HPDE6-E6E7 (cell line): ENCODE data around the gene ABCA2.
A peak's percentile ranks its signal among the peaks of the same experiment; 100 is the strongest.
"Not testable (repeated sequence)": the region's sequence is repeated elsewhere in the genome, so short reads cannot be mapped to it uniquely, and the experiment has no call there.

ENCODE experiments used
- DNase-seq: peaks from one replicate; pipeline ENCODE4 v3.0.0; 2011; ENCODE audit warnings: missing footprints; ENCODE audit errors: extremely low spot score

The ABCA2 gene

GRCh38 chr9:137015976-137016375 lies 12.1 kb downstream of the ABCA2 start:
- DNase-seq, result no peak

GRCh38 chr9:137015540-137015930 lies 12.5 kb downstream of the ABCA2 start:
- DNase-seq, result no peak

- no peak for DNase-seq
These were observed 13.1 kb downstream of the ABCA2 start for GRCh38 chr9:137014776-137015539.

- no peak for DNase-seq
These were observed 13.9 kb downstream of the ABCA2 start for GRCh38 chr9:137014166-137014565.

DNA sequence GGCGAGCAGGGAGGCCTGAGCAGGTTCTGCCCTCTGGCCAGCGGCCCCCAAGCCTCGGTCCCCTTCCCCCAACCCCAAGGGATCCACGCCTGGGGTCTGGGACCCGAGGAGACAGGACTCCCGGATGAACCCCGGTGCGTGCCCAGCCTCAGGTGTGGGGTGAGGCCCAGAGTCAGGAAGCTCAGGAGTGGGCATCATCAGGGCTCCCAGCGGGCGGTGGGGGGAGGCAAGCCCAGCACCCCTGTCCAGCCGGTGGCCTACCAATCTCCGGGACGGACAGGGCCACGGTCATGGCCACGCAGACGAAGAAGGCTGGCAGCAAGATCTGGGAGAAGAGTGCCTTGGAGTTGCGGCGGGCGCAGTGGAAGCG lies 14.5 kb downstream of the ABCA2 start:
- DNase-seq, result no peak

DNA sequence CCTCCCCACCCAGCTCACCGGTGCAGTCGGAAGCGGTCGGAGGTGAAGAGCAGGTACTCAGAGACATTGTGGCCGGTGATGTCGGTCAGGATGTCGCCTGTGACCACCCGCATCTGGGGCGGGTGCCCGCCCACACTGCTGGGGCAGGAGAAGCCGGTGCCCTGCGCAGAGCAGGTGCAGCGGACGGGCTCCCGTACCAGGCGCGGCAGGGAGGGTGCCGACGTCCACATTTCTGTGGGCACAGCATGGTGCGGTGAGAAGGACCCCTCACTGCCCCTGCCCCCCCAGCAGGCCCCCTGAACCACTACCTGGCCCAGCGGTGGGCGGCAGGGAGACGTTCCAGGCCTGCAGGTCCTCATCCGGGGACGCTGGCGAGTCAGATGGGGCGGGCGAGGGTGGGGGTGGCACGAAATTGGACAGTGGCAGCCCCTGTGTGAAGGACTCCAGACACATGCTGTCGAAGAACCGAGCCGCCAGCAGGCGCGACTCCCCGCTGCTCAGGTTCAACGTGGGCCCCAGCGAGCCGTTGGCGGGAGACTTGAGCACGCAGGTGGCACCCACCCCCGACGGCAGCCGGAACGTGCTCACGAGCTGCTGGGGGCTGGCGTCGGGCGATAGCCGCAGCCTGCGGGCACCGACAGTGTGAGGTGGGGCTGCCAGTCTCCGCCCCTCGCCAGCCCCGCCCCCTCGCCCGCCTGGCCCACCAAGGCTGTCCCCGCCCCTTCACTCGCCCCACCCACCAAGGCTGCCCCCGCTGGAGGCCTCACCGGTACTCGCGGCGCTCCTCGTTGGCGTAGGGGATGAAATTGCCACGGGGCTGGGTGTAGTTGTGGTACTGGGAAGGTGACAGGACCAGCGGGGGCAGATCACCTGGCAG lies 15.1 kb downstream of the ABCA2 start:
- DNase-seq, result no peak

DNA sequence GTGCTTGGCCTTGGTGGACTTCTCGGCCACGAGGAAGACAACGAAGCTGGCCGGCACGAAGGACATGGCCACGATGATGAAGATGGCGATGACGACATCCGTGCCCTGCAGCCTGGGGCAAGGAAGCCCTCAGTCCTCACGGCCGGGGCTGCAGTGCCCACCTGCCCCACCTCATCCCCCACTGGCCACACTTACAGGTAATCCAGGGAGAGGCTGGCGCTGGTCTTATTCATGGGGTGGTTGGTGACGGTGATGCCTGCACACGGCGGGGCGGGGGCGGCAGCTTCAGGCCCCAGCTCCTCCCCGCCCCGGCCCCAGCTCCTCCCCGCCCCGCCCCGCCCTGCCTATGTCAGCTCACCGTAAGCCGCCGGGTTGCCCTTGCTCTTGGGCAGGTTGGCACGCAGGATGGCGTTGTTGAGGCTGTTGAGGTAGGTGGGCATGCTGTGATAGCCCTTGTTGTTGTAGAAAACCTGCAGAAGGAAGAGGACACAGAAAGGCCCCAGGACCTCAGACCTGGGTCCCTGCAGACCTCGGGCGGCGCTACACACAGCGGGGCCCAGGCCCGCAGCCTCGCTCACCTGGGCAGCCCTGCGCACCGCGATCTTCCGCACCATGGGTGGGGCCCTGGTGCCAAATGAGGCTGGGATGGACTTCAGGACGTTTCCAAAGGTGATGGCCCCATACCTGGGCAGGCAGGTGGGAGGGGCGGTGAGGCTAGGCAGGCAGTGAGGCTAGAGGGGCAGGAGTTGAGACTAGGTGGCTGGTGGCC lies 15.9 kb downstream of the ABCA2 start:
- no peak for DNase-seq

DNA sequence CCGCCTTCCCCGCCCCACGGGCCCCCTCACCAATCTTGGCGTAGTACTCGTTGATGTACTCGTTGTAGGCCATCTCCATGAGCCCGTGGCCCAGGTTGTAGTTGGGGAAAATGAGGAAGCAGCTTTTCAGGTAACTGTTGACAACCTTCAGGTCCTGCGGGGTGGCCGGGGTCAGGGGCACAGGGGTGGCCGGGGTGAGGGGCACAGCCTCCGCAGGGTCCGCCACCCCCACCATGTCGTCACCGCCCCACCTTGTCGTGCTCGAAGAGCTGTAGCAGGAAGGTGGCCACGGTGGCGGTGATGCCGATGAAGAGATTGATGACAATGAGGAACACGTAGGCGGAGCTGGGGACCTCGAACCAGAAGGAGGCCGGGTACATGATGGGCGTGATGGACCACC lies 16.9 kb downstream of the ABCA2 start:
- no peak for DNase-seq

GRCh38 chr9:137009938-137010732 lies 17.9 kb downstream of the ABCA2 start:
- no peak for DNase-seq

- DNase-seq, result no peak
These were observed 18.8 kb downstream of the ABCA2 start for GRCh38 chr9:137009217-137009616.

GRCh38 chr9:137008312-137008711 lies 19.7 kb downstream of the ABCA2 start:
- DNase-seq, result no peak

DNA sequence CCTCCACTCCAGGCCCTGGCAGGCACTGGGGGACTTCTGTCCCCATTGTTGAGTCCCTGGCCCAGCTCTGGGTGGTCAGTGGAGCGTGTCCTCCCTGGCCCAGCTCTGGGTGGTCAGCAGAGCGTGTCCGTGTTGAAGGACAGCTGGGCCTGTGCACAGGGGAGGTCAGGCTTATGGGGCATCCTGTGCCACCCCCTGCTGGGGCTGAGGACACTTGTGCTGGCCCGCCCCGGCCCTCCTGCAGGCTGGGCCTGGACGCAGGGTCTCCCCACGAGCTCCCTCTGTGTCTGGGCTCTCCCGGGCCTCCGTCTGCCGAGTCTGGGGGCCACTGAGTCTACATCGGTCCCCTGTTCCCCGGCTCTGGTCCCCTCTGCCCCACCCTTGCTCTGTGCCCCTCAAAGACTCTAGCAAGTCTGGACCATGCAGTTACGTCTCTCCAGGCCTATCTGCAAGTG lies 20.2 kb downstream of the ABCA2 start:
- DNase-seq, result no peak

DNA sequence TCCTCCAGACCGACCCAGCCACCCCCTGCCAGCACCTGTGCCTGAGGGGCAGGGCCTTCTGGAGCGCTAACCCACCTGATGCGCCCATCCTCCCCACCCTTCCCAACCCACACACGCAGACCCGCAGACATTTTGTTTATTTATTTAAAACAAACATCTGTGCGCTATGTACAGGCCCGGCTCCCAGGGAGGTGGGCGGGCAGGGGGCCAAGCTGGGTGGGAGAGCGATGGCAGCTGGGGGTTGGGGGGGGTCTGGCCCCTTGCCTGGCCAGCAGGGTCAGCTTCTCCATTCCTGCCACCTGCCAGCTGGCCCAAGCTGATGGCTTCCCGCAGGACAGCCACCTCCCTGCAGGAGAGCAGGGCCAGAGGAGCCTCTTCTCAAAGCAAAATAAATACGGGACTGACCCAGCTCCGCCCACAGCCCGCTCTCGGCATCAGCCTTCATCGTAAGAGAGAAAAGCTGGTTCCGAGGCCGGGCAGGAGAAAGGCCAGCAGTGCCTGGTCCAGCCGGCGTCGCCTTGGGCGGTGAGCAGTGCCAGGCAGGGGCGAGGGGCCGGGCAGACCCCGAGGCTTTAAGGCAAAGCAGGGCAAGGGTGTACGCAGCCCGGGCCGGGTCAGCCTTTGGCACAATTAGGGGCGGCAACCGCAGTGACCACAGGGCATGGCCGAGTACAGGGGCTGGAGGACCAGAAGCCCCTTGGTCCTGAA lies 20.8 kb downstream of the ABCA2 start:
- DNase-seq, result no peak

DNA sequence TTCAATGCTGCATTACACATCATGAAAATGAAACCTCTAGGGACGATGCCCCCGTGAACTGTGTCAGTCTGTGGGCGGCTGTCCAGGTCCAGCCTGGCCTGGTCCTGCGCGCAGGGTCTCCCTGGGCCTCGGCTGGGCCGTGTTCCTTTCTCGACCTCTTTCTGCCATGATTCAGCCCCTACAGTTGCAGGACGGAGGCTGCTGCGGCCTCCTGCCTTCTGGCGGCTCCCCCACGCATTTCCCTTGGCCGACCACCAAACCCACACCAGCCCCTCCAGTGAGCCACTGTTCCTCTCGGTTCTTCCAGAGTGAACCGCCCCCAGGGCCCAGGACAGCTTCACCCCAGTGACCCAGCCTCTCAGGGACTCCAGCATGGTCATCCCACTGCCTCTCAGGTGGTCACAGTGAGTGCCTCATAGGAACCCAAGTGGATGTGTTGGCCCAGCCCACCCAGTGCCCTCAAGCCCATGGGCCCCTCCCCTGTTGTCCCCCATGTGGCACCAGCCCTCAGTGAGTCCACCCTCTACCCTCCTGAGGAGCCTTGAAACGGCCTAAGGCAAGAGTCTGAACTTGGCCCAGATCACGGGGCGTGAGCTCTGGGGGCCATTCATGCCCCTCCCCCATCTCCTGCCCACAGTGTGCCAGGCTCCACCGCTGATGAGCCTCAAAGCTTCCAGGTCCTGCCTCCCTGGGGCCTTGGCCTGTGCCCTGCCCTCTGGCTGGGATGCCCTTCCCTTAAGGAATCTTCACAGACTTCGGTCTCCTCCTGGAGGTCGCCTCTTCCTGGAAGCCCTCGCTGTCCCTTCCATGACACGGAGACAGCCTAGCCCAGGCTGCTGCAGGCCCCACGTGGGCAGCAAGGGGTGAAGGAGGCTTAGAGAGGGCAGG lies 21.7 kb downstream of the ABCA2 start:
- DNase-seq, result no peak

GRCh38 chr9:137004285-137004684 lies 23.8 kb downstream of the ABCA2 start:
- DNase-seq, result not testable (repeated sequence)

- no peak for DNase-seq
These were observed 25.4 kb downstream of the ABCA2 start for GRCh38 chr9:137002646-137003041.

DNA sequence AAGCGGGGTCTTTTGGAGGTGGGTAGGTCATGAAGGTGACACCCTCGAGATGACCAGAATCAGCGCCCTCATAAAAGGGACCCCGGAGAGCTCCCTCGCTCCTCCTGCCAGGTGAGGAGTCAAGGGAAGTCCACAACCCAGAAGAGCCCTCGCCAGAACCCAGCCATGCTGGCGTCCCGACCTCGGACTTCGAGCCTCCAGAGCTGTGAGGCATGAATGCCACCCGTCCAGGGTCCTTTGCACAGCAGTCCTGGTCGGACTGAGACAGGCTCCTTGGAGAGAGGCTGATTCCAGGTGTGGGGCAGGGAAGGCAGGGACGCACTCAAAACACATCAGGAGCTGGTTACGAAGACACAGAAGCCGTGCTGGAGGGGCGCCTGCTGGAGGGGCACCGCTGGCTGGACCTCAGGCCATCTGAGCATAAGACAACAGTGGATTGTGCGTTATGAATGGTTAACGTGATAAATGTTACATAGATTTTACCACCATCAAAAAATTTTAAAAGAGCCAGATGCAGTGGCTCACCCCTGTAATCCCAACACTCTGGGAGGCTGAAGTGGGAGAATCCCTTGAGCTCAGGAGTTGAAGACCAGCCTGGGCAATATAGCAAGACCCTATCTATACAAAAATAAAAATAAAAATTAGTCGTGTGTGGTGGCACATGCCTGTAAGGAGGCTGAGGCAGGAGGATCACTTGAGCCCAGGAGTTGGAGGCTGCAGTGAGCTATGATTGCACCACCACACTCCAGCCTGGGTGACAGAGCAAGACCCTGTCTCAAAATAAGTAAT lies 26.0 kb downstream of the ABCA2 start:
- no peak for DNase-seq

GRCh38 chr9:137000177-137000930 lies 27.7 kb downstream of the ABCA2 start:
- peak; percentile 37 for DNase-seq
